GM12878 (cell line): Measurements from ENCODE around the gene RPL12. TPM values are rescaled to one million over a fixed set of nuclear protein-coding genes. Genes with fewer than 3 reads are reported as not detected.

Experiments used
- ATAC-seq: fragments of 200-7000 bp; cut with Tn5 transposase; 3 replicates; pipeline ENCODE4 v1.9.1; 2020; ENCODE audit warnings: mild to moderate bottlenecking, moderate library complexity
- BruUV-seq: library from RNA; stranded (reverse); fragments of 400-500 nt; replicated peaks from 2 replicates; lab custom pipeline; 2021; lab: Mats Ljungman, UMichigan
- CTCF ChIA-PET: fragments of 300-600 bp; sonication (Branson Sonifier 250); formaldehyde crosslinking; extraction: SDS; loops from one replicate; lab custom pipeline; 2021; ENCODE audit warnings: inconsistent platforms; lab: Yijun Ruan, JAX
- POLR2A ChIA-PET: fragments of 350-600 bp; formaldehyde crosslinking; extraction: SDS; loops from one replicate; lab custom pipeline; 2021; ENCODE audit warnings: inconsistent platforms; lab: Charles Lee
- RAD21 ChIA-PET: fragments of 300-600 bp; sonication (Branson Sonifier 250); formaldehyde crosslinking; loops from one replicate; lab custom pipeline; 2023; ENCODE audit warnings: antibody characterized with exemption; ENCODE audit not compliant: unreplicated experiment; lab: Charles Lee
- SMC1A ChIA-PET: fragments of 300-600 bp; sonication (Branson Sonifier 250); formaldehyde crosslinking; loops from one replicate; lab custom pipeline; 2023; ENCODE audit not compliant: unreplicated experiment, uncharacterized antibody; lab: Charles Lee
- DNase-seq: peaks from one replicate; pipeline ENCODE4 v3.0.0-alpha.2; 2011; ENCODE audit warnings: low read depth, low spot score
- FAIRE-seq: peaks from 3 replicates; lab custom pipeline; 2011; peaks lifted over from hg19 to GRCh38; lab: Jason Lieb, UNC
- H2AFZ ChIP-seq: 2 replicates; pipeline ENCODE4 v1.6.0; 2011; ENCODE audit warnings: low read depth, low read length, control low read depth; ENCODE audit not compliant: control insufficient read depth
- H3K27ac ChIP-seq: 2 replicates; pipeline ENCODE4 v1.5.1; 2011; ENCODE audit warnings: control low read depth; ENCODE audit not compliant: control insufficient read depth, insufficient read depth
- H3K27me3 ChIP-seq, 2 experiments: replicated peaks in 1 of 2; 2 replicates each; pipeline versions ENCODE4 v1.6.0 to v1.6.1; 2011; ENCODE audit warnings: low read length in 1 of 2; ENCODE audit not compliant: control insufficient read depth in 2 of 2, insufficient read depth in 2 of 2
- H3K36me3 ChIP-seq, 2 experiments: 2 replicates each; pipeline ENCODE4 v1.5.1; 2011; ENCODE audit warnings: low read length in 1 of 2; ENCODE audit not compliant: control insufficient read depth in 2 of 2, insufficient read depth in 2 of 2
- H3K4me1 ChIP-seq: 2 replicates; pipeline ENCODE4 v1.6.1; 2011; ENCODE audit warnings: mild to moderate bottlenecking, low read length, moderate library complexity, mixed read lengths; ENCODE audit not compliant: control insufficient read depth, insufficient read depth
- H3K4me2 ChIP-seq: 2 replicates; pipeline ENCODE4 v1.6.0; 2011; ENCODE audit warnings: control low read depth; ENCODE audit not compliant: control insufficient read depth, insufficient read depth
- H3K4me3 ChIP-seq: fragments of 200-600 bp; sonication (generic); 2 replicates; pipeline ENCODE4 v1.5.1; 2016
- H3K79me2 ChIP-seq: 2 replicates; pipeline ENCODE4 v1.6.0; 2011; ENCODE audit warnings: low read length; ENCODE audit not compliant: control insufficient read depth, insufficient read depth
- H3K9ac ChIP-seq: 2 replicates; pipeline ENCODE4 v1.8.0; 2011; ENCODE audit warnings: low read length, control low read depth, mixed read lengths; ENCODE audit not compliant: control insufficient read depth, insufficient read depth
- H3K9me3 ChIP-seq: replicated peaks from 3 replicates; pipeline ENCODE4 v1.5.1; 2011; ENCODE audit warnings: mild to moderate bottlenecking, low read length; ENCODE audit not compliant: control insufficient read depth, insufficient read depth
- H4K20me1 ChIP-seq: 2 replicates; pipeline ENCODE4 v1.6.0; 2011; ENCODE audit not compliant: control insufficient read depth, insufficient read depth
- EED ChIP-seq: sonication (generic); IDR thresholded peaks from 2 replicates; pipeline ENCODE4 v1.6.1; 2016; ENCODE audit warnings: antibody characterized with exemption, low read depth
- HDGF ChIP-seq: fragments of 450-650 bp; IDR thresholded peaks from 2 replicates; pipeline ENCODE4 v1.6.1; 2016; ENCODE audit warnings: antibody characterized with exemption
- ZBED1 ChIP-seq: IDR thresholded peaks from 2 replicates; pipeline ENCODE4 v1.6.1; 2016; ENCODE audit warnings: borderline replicate concordance
- WGBS: methylation state at CpG from one replicate; pipeline ENCODE4 v1.1.6; 2016; ENCODE audit warnings: low lambda C conversion rate; ENCODE audit not compliant: insufficient replicate concordance, insufficient coverage; ENCODE audit errors: missing lambda C conversion rate; 5-methylcytosine and 5-hydroxymethylcytosine counted together
- in situ Hi-C: fragments of 300-500 bp; cut with MboI; formaldehyde crosslinking; loops from 9 replicates; pipeline ENCODE4 v1.14.3; 2018; ENCODE audit warnings: mixed read lengths
- intact Hi-C: fragments of 100-400 bp; cut with micrococcal nuclease; formaldehyde crosslinking; loops from one replicate; pipeline ENCODE4 v1.14.2; 2022; ENCODE audit not compliant: unreplicated experiment
- polyA plus RNA-seq, 11 experiments: library from polyadenylated mRNA; depleted of rRNA in 4 of 11; unstranded in 6 of 11; stranded (reverse) in 5 of 11; fragments of >200 nt; fragmentation: Nextera tagmentation in 4 of 11; fragmentation: Illumina TruSeq in 1 of 11; extraction: Ambion mirVana in 4 of 11; extraction: Trizol in 1 of 11; gene quantifications; 1 replicate in 1 of 11; 2 replicates in 10 of 11; pipeline versions ENCODE4 v1.2.1 to v1.2.3, GENCODE V29; 2011 to 2016; ENCODE audit warnings: inconsistent platforms in 2 of 11, missing spikeins in 2 of 11, low read depth in 1 of 11
- small RNA-seq: library from RNA; depleted of rRNA; stranded (forward); fragments of <200 nt; gene quantifications from one replicate; pipeline ENCODE3, GENCODE V24; 2014
- total RNA-seq, 4 experiments: library from RNA; depleted of rRNA in 3 of 4; stranded (reverse); fragments of >200 nt in 3 of 4; fragmentation: Illumina TruSeq in 1 of 4; extraction: Trizol in 1 of 4; gene quantifications; 2 replicates each; pipeline versions ENCODE4 v1.2.1 to v1.2.3, GENCODE V29; 2013 to 2021

Gene RPL12
- total and polyA plus RNA-seq, 10 of the 15 experiments (the other 5 are each of a cell fraction or from before 2014, with no cell fraction given) = 961 to 5,544 (median 2,858) TPM

DNA sequence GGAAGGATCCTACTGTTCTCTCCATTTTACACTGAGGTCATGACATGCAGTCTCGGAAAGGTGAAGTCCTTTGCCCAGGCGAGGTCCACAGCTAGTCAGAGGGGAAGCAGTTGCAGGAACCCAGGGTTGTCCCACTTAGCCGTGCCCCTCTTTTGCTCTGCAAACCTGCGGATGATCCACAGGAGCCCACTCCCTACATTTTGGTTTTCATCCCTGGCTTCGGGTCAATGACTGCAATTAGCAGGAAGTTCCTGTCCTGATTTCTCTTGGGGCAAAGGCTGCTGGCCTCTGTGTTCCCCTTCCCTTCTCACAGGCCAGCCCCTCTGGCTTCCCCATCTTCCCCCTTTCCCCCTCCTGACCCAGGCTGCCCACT lies 52.9 kb downstream of the RPL12 start:
- in situ Hi-C loops = loop anchor here (5.0 kb wide), 1 partner anchor 181 kb away; no protein-coding TSS in a partner anchor
- SMC1A ChIA-PET = interaction anchor here (1.2 to 1.7 kb wide), 4 partner anchors 86 to 456 kb away, joined by 3 to 6 read pairs (median 4); no protein-coding TSS in a partner anchor
- no peak overlapping the region for H3K27ac ChIP-seq
- FAIRE-seq (no peak), DNase-seq (no peak)
- H3K79me2 ChIP-seq = peaks cover 9% of the 10 kb centered on the region
- BruUV-seq = no TSS peak
- POLR2A ChIA-PET = no interaction called here
- CTCF ChIA-PET = interaction anchor here (0.8 to 3.6 kb wide), 8 partner anchors 10 to 185 kb away, joined by 3 to 25 read pairs (median 6); no protein-coding TSS in a partner anchor
- no peak overlapping the region; the same call in 1 of the 2 replicates for H2AFZ ChIP-seq
- H3K4me2 ChIP-seq = peak overlapping the region; percentile 93
- intact Hi-C loops = loop anchor here (5.0 kb wide), 2 partner anchors 86 to 456 kb away; no protein-coding TSS in a partner anchor
- H3K4me3 ChIP-seq = peak overlapping the region; percentile 89
- H3K9me3 ChIP-seq = no peaks in the 10 kb centered on the region
- no peaks in the 10 kb centered on the region; a peak in 2 of 4 replicates for H3K36me3 ChIP-seq
- H3K9ac ChIP-seq = peak overlapping the region; percentile 67; the same call in 1 of the 2 replicates
- TF ChIP-seq HDGF (0 out of 2 replicates have a peak, but pooled peaks have one; percentile 34), EED (0 out of 2 replicates have a peak, but pooled peaks have one; percentile 5), ZBED1 (no peak)
- TF ChIP-seq, all 136 proteins: peak for 2
- Histone ChIP-seq H4K20me1 (no peaks in the 10 kb centered on the region), H3K4me1 (peaks cover 9% of the 10 kb centered on the region), H3K27me3 (no peaks in the 10 kb centered on the region)
- RAD21 ChIA-PET = interaction anchor here (1.3 kb wide), 1 partner anchor 184 kb away, joined by 4 read pairs; no protein-coding TSS in a partner anchor
- WGBS = 64% methylated on average over 5 of the region's 5 CpGs
- ATAC-seq = no peak

Small RNAs within 50 kb of the gene (small RNA-seq; reads per million reads assigned to genes)
- gene RF00019 (not detected), gene SNORA65 (411 reads per million, percentile 99 among the genes with 10 or more reads in this experiment)

Other genes starting within 250 kb of the RPL12 start
- 8.2 and 9.3 TPM in 2 replicates for gene GARNL3, start 186.6 kb downstream of the RPL12 start, total RNA-seq (2014; rRNA removed)
- 7.1 and 7.2 TPM in 2 replicates for gene GARNL3, start 186.6 kb downstream of the RPL12 start, total RNA-seq (2014; rRNA removed; fragmentation: Illumina TruSeq; extraction: Trizol)
- gene GARNL3, start 186.6 kb downstream of the RPL12 start, total RNA-seq (2021) = 9.4 and 9.8 TPM in 2 replicates
- gene GARNL3, start 186.6 kb downstream of the RPL12 start, polyA plus RNA-seq (2011; rRNA removed) = 1.8 and 2.2 TPM in 2 replicates
- gene GARNL3, start 186.6 kb downstream of the RPL12 start, polyA plus RNA-seq (2014; fragmentation: Illumina TruSeq; extraction: Trizol) = 6.9 and 7.6 TPM in 2 replicates
- gene GARNL3, start 186.6 kb downstream of the RPL12 start, polyA plus RNA-seq (2014; fragmentation: Nextera tagmentation; extraction: Ambion mirVana) = 1 to 10 TPM in 1 of 2 experiments, under 1 TPM in 1; 0.89 to 1.3 TPM
- gene GARNL3, start 186.6 kb downstream of the RPL12 start, polyA plus RNA-seq (2014; rRNA removed) = 12.0 and 13.2 TPM in 2 replicates
- 1 to 10 TPM; 4.9 to 5.6 TPM for gene GARNL3, start 186.6 kb downstream of the RPL12 start, polyA plus RNA-seq (2016; fragmentation: Nextera tagmentation; extraction: Ambion mirVana)
- gene SLC2A8, start 54.2 kb downstream of the RPL12 start, total RNA-seq (2014; rRNA removed) = 11.4 and 17.5 TPM in 2 replicates
- gene SLC2A8, start 54.2 kb downstream of the RPL12 start, total RNA-seq (2014; rRNA removed; fragmentation: Illumina TruSeq; extraction: Trizol) = 4.6 and 4.7 TPM in 2 replicates
- gene SLC2A8, start 54.2 kb downstream of the RPL12 start, total RNA-seq (2021) = 13.3 and 13.7 TPM in 2 replicates
- 2.9 and 6.3 TPM in 2 replicates for gene SLC2A8, start 54.2 kb downstream of the RPL12 start, polyA plus RNA-seq (2011; rRNA removed)
- 1.6 and 3.3 TPM in 2 replicates for gene SLC2A8, start 54.2 kb downstream of the RPL12 start, polyA plus RNA-seq (2014; fragmentation: Illumina TruSeq; extraction: Trizol)
- 1 to 10 TPM in 1 of 2 experiments, under 1 TPM in 1; 0.31 to 1.4 TPM for gene SLC2A8, start 54.2 kb downstream of the RPL12 start, polyA plus RNA-seq (2014; fragmentation: Nextera tagmentation; extraction: Ambion mirVana)
- gene SLC2A8, start 54.2 kb downstream of the RPL12 start, polyA plus RNA-seq (2014; rRNA removed) = 13.9 and 16.3 TPM in 2 replicates
- 10 to 100 TPM; 16.8 to 22.7 TPM for gene SLC2A8, start 54.2 kb downstream of the RPL12 start, polyA plus RNA-seq (2016; fragmentation: Nextera tagmentation; extraction: Ambion mirVana)
- gene ZNF79, start 27.0 kb downstream of the RPL12 start, total RNA-seq (2014; rRNA removed) = 11.2 and 14.1 TPM in 2 replicates
- 9.8 and 11.1 TPM in 2 replicates for gene ZNF79, start 27.0 kb downstream of the RPL12 start, total RNA-seq (2014; rRNA removed; fragmentation: Illumina TruSeq; extraction: Trizol)
- gene ZNF79, start 27.0 kb downstream of the RPL12 start, total RNA-seq (2021) = 10.2 and 12.4 TPM in 2 replicates
- 9.9 and 12.2 TPM in 2 replicates for gene ZNF79, start 27.0 kb downstream of the RPL12 start, polyA plus RNA-seq (2011; rRNA removed)
- 9.5 and 11.9 TPM in 2 replicates for gene ZNF79, start 27.0 kb downstream of the RPL12 start, polyA plus RNA-seq (2014; fragmentation: Illumina TruSeq; extraction: Trizol)
- gene ZNF79, start 27.0 kb downstream of the RPL12 start, polyA plus RNA-seq (2014; fragmentation: Nextera tagmentation; extraction: Ambion mirVana) = 1 to 10 TPM; 1.8 to 2.0 TPM
- gene ZNF79, start 27.0 kb downstream of the RPL12 start, polyA plus RNA-seq (2014; rRNA removed) = 8.7 and 9.3 TPM in 2 replicates
- 10 to 100 TPM; 12.9 to 14.0 TPM for gene ZNF79, start 27.0 kb downstream of the RPL12 start, polyA plus RNA-seq (2016; fragmentation: Nextera tagmentation; extraction: Ambion mirVana)
- 13.1 and 13.7 TPM in 2 replicates for gene LRSAM1, start 104 bp upstream of the RPL12 start, total RNA-seq (2014; rRNA removed)
- 5.8 and 5.9 TPM in 2 replicates for gene LRSAM1, start 104 bp upstream of the RPL12 start, total RNA-seq (2014; rRNA removed; fragmentation: Illumina TruSeq; extraction: Trizol)
- 18.9 and 20.4 TPM in 2 replicates for gene LRSAM1, start 104 bp upstream of the RPL12 start, total RNA-seq (2021)
- gene LRSAM1, start 104 bp upstream of the RPL12 start, polyA plus RNA-seq (2011; rRNA removed) = 7.5 and 9.7 TPM in 2 replicates
- 4.5 and 6.9 TPM in 2 replicates for gene LRSAM1, start 104 bp upstream of the RPL12 start, polyA plus RNA-seq (2014; fragmentation: Illumina TruSeq; extraction: Trizol)
- gene LRSAM1, start 104 bp upstream of the RPL12 start, polyA plus RNA-seq (2014; fragmentation: Nextera tagmentation; extraction: Ambion mirVana) = under 1 TPM; 0.14 to 0.53 TPM
- gene LRSAM1, start 104 bp upstream of the RPL12 start, polyA plus RNA-seq (2014; rRNA removed) = 14.3 and 14.8 TPM in 2 replicates
- 10 to 100 TPM; 18.4 to 23.4 TPM for gene LRSAM1, start 104 bp upstream of the RPL12 start, polyA plus RNA-seq (2016; fragmentation: Nextera tagmentation; extraction: Ambion mirVana)
- gene STXBP1, start 160.9 kb upstream of the RPL12 start, total RNA-seq (2014; rRNA removed) = 0.44 TPM in 1 of 2 replicates, not detected in the other
- 0.31 TPM in 1 of 2 replicates, not detected in the other for gene STXBP1, start 160.9 kb upstream of the RPL12 start, total RNA-seq (2014; rRNA removed; fragmentation: Illumina TruSeq; extraction: Trizol)
- 0.24 and 0.85 TPM in 2 replicates for gene STXBP1, start 160.9 kb upstream of the RPL12 start, total RNA-seq (2021)
- 0.08 and 0.20 TPM in 2 replicates for gene STXBP1, start 160.9 kb upstream of the RPL12 start, polyA plus RNA-seq (2011; rRNA removed)
- gene STXBP1, start 160.9 kb upstream of the RPL12 start, polyA plus RNA-seq (2014; fragmentation: Illumina TruSeq; extraction: Trizol) = 0.09 and 1.5 TPM in 2 replicates
- under 1 TPM in 1 of 2 experiments, not detected in 1; 0.31 TPM for gene STXBP1, start 160.9 kb upstream of the RPL12 start, polyA plus RNA-seq (2014; fragmentation: Nextera tagmentation; extraction: Ambion mirVana)
- gene STXBP1, start 160.9 kb upstream of the RPL12 start, polyA plus RNA-seq (2014; rRNA removed) = 0.06 TPM in 1 of 2 replicates, not detected in the other
- gene STXBP1, start 160.9 kb upstream of the RPL12 start, polyA plus RNA-seq (2016; fragmentation: Nextera tagmentation; extraction: Ambion mirVana) = under 1 TPM; 0.40 to 0.62 TPM